ENCODE data around the gene COMMD10. TPM values are rescaled to one million over a fixed set of nuclear protein-coding genes. Genes with fewer than 3 reads are reported as not detected.

The COMMD10 gene
- total RNA-seq, 6 experiments from 2014 or later: 19.0 to 25.0 (median 22.0) TPM

- Mint-ChIP-seq H3K27ac (no peak overlapping the region), H3K4me1 (ENCODE audit: low read depth) (no peaks in the 10 kb centered on the region), H3K9me3 (peaks cover 9% of the 10 kb centered on the region), H3K27me3 (ENCODE audit: insufficient read depth) (no peaks in the 10 kb centered on the region; the same call in 1 of the 2 replicates), H3K36me3 (ENCODE audit: low read depth) (peaks cover 2% of the 10 kb centered on the region), H3K4me3 (no peak overlapping the region)
- TF ChIP-seq, protein P1, sequence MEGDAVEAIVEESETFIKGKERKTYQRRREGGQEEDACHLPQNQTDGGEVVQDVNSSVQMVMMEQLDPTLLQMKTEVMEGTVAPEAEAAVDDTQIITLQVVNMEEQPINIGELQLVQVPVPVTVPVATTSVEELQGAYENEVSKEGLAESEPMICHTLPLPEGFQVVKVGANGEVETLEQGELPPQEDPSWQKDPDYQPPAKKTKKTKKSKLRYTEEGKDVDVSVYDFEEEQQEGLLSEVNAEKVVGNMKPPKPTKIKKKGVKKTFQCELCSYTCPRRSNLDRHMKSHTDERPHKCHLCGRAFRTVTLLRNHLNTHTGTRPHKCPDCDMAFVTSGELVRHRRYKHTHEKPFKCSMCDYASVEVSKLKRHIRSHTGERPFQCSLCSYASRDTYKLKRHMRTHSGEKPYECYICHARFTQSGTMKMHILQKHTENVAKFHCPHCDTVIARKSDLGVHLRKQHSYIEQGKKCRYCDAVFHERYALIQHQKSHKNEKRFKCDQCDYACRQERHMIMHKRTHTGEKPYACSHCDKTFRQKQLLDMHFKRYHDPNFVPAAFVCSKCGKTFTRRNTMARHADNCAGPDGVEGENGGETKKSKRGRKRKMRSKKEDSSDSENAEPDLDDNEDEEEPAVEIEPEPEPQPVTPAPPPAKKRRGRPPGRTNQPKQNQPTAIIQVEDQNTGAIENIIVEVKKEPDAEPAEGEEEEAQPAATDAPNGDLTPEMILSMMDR (IDR thresholded peaks at IDR 0.05): no peak
- DNase-seq: no peak
Observed at GRCh38 chr5:116340799-116341198, 256.0 kb downstream of the COMMD10 start.

Other genes starting within 250 kb of the COMMD10 start
- gene ATG12, start 243.5 kb upstream of the COMMD10 start, total RNA-seq (2021; fragmentation: NEBNext Ultra II Directional; extraction: Animal tissue kit (Norgen Biotek cat#: 25700)): 10 to 100 TPM; 58.3 to 75.9 (median 63.3) TPM
- 100 to 1,000 TPM; 109 to 131 (median 122) TPM for gene AP3S1, start 243.1 kb upstream of the COMMD10 start, total RNA-seq (2021; fragmentation: NEBNext Ultra II Directional; extraction: Animal tissue kit (Norgen Biotek cat#: 25700))
- gene LVRN, start 122.5 kb upstream of the COMMD10 start, total RNA-seq (2021; fragmentation: NEBNext Ultra II Directional; extraction: Animal tissue kit (Norgen Biotek cat#: 25700)): under 1 TPM in 4 of 6 experiments, not detected in 2; 0.07 to 0.41 (median 0.16) TPM
- gene ARL14EPL, start 52.6 kb upstream of the COMMD10 start, total RNA-seq (2021; fragmentation: NEBNext Ultra II Directional; extraction: Animal tissue kit (Norgen Biotek cat#: 25700)): not detected

Data from HFFc6 (cell line).